NCI-H2081 (cell line): ENCODE results near the gene EGFR.

Experiments
- DNase-seq, 2 experiments: peaks; one replicate each; lab custom pipeline; 2025; lab: John Stamatoyannopoulos, UW

EGFR gene

DNA sequence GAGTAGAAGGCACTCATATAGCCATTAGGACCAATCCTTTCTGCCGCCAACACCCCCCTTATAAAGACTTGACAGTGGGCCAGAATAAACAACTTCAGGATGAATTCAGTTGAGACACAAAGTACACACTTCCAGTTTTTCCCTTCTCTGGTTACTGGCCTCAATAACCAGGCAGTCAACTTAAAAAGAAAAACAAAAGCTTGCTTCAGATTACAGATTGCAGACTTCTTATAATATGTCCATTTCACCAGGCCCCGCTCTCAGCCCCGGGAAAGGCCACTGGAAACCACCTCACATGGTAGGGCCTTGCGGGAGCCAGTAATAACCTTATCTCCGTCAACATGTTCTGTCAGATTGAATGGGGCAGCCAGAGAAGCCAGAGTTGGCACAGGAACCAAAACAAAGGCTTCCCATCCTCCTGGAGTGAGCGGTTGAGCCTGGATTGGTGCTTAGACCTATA is 108.8 kb downstream of the EGFR start:
- peak; percentile 14 to 24 for DNase-seq

DNA sequence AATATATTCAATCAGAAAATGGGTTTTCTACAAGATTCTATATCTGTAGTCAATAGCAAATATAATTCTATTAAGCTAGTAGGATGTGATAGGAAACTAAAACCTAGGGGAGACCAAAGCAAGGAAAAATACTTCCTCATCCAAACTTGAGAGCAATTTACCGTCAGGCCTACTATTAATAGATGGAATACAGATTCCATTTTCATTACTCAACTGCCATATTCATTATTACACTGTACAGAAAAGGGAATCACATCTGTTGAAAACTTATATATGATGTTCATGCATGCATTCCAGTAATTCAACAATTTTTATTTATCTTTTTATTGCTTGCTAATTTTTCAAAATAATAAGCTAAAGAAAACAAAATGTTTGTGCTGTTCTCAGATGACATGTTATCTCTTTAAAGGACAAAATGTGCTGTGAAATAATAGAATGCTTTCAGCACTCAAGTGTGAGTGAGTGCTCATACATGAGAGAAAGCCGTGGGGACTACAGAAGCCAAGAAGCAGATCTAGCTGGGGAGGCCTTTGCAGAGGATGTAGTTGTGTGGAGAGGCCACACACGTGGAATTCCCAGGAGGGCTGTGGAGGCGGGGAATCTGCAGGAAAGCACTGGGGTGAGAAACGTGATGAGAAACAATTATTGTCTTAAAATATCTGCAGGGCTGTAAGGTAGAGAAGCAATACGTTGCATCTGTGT is 110.0 kb downstream of the EGFR start:
- DNase-seq = no peak

DNA sequence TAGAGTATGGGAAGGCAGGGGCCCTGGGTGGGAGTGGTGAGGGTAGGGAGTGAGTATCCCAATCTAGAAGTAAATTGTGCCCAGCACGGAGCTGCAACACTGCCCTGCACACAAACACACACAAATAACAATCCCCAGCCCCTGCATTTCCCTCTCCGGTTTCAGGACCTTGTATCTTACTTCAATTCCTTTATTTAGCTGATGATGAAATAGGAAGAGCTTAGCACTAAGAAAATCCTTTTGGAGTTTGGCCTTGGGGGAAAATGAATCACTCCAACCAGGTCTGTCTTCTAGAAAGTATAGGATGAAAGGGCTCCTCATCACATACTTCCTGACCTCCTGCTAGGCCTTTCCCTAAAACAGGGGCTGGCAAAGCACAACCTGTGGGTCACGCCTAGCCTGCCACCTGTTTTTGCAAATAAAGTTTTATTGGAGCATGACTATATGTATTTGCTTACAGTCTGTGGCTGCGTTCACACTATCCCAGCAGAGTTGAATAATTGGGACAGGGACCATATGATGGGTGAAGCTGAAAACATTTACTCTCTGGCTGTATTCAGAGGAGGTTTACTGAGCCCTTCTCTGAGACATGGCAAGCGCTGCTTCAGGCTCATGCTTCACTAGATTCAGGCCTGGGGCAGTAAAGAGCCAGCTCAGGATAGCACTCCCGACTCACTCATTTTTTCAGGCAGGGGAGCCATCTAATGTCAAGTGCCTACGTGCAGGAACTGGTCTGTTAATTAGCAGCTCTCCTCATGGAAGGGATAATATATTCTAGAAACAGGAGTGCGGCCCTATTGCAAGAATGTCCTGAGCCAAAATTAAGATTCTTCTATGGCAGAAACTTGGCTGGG is 111.0 kb downstream of the EGFR start:
- no peak for DNase-seq

DNA sequence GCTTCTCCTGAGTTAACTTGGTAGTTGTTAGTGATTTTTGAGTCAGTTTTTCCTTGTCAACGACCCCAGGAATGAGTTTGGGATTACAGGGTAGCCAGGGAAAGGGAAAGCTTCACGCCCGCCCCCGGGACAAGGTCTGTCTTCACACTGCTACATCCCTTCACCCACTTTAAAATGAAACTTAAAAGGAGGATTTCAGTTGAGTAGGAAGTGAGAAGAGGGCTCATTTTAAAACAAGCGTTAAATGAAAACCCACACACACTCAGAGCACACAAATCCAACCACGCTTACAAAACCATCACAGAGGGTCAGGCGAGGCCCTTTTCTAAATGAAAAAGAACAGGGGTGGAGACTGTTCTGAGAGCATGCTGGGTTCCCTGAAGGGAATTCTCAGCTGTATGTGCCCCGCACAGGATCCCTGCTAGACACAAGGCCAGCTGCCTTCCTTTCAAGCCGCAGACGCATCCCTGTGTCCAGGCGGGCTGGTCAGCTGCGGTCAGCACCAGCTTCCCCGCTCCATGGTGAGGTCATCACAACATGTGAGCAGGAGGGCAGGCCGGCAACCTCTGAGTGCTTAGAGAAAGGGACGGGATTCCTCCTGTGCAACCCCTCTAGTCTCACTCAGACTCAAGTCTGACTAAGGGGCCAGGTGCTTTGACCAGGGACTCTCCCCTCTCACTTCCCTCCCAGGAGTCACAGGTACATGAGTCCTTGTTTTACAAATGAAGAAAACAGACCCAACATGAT is 111.8 kb downstream of the EGFR start:
- no peak for DNase-seq

DNA sequence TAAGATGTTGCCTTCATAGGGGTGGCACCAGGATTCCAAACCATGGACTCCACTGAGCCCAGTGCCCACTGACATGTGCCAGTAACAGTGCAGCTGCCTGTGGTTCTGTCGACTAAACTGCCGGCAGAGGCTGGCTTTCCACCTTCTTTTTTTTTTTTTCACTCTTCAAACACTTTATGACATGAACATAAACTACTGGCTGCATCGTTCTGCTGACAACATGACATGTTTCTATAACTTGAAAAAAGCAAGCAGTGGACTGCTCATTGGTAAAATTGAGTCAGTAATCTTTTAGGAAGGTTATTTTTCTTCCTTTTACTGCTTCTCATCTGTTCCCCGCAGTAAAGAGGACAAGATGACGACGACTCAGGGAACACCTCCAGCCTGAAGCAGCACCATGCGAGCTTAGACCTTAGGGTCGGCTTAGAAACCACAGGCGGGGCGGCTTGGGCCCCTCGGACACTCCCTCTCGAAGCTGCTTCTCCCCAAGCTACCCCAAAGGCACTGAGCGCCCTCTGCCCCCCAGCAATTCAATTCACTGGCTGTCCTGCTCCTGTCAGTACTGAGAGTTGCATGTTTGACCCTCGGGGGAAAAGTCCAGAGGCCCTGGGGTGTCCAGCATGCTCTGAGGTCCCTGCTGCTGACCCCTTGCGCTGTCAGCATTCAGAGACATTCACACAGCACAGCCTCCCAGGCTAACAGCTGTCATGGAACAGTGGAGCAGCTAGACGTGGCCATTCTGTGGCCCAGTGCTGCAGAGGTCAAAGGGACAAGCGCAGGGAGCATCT is 112.5 kb downstream of the EGFR start:
- no peak for DNase-seq

DNA sequence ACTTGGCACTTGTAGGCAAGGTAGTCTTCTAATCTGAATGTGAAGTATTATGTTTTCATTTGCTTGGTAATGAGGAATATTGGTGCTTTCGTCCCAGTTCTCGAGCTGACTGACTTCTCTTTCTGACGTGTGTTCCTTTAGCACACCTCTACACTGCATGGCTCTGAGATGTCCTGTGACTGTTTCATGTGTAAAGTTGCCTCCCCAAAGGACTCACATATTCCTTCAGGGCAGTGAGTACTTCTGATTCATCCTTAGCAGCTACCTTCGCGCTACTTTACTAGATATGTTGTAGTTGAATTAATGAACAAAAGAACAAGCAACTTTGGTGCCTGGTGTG is 113.7 kb downstream of the EGFR start:
- no peak for DNase-seq

DNA sequence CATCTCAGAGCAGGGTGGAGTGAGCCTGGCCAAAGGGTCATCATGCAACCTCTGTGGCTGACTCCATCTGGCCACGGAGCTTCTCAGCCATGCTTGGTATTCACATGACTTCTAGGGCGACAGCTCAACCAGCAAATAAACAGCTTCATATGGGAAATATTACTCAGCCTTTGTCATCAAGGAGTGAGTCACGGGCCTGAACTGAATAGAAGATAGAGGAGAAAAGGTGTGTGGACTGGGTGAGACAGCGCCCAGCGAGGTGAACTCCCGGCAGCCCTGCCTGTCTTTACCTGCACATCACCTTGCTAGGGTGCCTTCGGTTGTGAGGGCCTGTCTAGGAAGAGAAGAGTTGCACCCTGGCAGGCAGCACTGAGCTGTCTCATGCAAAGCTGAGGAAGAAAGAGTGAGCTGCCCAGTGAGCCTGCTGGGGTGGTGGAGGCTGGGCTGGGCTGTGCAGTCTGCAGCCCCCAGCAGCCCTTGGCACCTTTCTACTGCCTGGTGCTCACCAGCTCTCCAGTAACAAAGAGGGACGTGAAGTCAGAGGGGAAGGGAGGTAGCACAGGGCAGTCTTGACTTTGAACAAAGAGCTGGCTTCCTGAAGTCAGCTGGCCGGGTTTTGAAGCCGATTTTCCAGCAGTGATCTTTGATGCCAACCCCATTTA is 114.2 kb downstream of the EGFR start:
- DNase-seq = no peak

DNA sequence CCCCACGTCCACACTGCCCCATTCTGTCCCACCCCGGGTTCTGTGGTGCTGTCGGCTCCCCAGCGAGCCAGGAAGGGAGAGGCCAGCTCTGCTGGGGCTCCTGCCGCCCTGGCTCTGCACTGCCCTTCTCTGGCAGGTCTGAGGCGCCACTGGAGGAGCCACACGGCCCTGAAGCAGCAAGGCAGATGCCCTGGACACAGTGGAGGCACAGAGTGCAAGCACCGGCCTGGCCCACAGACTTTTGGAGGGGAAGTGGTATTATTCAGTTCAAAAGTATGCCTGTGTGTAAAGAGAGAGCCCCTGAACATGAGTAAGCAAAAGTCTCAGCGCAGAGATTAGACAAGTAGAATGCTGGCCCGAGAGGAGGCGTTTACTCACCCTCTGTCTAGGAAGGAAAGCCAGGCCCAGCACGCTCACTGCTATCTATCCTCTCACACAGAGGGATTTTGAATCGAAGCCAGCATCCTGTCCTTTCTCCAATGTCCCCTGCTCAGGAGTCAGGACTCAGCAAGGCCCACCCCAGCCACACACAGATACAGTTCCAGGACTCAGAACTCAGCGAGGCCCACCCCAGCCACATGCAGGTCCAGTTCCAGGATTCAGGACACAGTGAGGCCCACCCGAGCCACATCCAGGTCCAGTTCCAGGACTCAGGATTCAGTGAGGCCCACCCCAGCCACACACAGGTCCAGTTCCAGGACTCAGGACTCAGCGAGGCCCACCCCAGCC is 115.0 kb downstream of the EGFR start:
- DNase-seq = no peak

DNA sequence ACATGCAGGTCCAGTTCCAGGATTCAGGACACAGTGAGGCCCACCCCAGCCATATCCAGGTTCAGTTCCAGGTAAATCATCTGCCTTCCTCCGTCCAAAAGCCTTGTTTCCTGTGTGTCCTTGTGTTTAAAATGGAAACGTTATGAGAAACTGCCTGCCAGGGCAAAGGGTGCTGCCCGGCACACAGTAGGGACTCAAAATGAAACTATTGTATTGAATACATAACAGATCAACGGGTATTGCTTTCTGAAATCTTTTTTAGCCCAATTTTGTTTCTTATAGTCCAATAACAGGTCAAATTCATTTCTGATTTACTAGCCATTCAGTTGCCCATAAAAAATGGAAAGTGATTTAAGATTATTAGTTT is 115.5 kb downstream of the EGFR start:
- DNase-seq = no peak

DNA sequence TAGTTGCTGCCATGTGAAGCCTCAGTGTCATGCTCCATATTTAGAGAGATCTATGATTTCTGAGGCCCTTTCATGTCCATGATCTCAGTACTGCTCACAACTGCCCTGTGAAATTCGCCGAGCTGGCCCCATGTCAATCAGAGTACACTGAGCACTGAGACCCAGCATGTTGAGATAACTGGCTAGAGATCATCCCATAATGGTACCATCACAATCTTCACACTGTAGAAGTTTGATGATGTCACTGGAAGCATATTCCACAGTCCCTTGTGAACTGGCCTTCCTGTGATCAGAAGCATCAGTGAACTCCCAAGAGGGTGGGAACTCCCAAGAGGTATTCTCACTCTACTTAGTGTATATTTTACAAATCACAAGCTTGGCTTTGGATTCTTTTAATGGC is 116.0 kb downstream of the EGFR start:
- no peak for DNase-seq

DNA sequence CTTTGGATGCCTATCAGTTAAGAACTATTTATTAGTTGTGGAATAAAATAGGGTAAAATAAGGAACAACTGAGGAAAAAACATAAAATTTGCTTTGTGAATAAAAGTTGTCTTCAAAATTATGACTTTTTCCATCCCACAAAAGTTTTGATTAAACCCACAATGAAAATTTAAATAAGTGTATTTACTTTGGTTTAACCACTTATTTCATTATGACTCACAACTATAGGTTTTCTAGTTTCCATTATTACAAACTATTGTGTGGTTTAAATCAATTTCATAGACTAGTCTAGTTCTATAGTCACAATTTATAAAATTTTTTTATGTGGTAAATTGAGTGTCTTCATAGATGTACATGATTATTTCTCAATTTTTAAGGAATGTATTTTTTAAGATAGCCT is 116.6 kb downstream of the EGFR start:
- DNase-seq = no peak

DNA sequence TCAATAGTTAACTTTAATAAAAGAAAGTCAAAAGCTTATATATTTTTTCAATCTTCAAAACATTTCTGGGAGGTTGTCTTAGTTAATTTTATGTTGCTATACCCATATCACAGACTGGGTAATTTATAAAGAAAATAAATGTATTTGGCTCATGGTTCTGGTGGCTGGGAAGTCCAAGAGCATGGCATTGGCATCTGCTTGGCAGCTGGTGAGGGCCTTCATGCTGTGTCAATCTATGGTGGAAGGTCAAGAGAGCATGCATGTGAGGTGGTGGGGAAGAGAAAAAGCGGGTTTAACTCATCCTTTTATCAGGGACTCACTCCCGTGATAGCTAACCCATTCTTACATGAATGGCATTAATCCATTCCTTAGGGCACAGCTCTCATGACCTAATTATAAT is 119.8 kb downstream of the EGFR start:
- DNase-seq = no peak

DNA sequence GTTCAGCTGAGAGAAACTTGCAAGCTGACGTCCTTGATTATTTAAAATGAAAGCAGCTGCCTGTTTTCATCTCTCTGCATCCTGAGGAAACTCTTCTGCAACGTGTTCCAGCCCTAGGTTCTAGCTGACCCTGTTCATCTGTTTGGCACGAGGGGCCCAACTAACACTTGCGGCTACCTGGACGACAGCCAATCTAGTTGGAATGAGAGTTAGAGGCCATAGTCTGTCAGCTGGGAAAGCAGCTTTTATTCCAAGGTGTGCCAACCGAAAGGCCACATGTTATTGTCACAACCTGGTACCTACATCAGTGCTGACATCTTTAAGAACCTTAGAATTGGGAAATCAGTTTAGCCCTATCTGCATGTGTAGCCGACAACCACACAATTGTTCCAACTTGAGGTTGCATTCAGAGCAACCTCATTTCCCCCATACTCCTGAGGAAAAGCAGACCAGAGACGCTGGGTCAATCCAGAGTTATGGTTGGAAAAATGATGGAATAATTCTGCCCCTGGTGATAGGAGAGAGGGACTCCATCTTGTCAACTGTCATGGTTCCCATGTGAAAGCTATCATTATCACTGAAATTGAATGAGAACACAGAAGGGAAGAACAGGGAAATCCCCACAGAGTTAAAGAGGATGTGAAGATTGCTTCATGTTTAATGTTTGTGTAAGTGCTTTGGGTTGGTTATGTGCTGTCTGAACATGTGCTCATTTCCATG is 121.6 kb downstream of the EGFR start:
- no peak for DNase-seq

DNA sequence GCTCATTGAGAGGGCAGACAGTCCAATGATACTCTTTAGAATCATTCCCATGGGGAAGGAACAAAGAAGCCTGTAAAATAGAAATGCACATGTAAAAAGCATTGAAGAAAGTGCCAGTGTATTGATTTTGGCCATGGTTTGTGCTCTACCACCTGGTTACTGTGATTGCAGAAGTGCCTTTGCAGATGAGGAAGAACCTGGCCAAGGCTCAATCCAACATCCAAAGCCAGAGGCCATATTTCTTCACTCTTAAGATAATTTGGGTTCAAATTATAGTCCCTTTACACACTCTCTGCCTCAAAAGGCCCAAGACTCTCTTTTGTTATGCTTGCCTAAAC is 122.1 kb downstream of the EGFR start:
- no peak for DNase-seq

DNA sequence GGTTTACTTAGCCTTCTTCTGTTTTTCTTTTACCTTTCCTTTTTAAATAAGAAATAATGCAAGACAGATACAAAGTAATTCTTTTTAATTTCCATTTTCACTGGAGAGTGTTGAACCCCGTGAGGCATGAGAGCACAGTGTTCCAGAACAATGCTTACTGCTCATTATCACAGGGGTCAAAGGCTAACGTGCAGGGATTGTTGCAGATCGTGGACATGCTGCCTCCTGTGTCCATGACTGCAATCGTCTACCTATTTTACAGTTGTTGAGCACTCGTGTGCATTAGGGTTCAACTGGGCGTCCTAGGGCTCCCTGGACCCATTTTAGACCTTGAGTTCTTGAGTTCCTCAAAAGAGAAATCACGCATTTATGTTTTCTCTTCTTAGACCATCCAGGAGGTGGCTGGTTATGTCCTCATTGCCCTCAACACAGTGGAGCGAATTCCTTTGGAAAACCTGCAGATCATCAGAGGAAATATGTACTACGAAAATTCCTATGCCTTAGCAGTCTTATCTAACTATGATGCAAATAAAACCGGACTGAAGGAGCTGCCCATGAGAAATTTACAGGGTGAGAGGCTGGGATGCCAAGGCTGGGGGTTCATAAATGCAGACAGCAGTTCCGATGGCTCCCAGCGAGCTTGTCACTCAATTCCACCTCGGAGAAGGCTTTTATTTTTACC is 124.2 kb downstream of the EGFR start:
- DNase-seq = no peak

DNA sequence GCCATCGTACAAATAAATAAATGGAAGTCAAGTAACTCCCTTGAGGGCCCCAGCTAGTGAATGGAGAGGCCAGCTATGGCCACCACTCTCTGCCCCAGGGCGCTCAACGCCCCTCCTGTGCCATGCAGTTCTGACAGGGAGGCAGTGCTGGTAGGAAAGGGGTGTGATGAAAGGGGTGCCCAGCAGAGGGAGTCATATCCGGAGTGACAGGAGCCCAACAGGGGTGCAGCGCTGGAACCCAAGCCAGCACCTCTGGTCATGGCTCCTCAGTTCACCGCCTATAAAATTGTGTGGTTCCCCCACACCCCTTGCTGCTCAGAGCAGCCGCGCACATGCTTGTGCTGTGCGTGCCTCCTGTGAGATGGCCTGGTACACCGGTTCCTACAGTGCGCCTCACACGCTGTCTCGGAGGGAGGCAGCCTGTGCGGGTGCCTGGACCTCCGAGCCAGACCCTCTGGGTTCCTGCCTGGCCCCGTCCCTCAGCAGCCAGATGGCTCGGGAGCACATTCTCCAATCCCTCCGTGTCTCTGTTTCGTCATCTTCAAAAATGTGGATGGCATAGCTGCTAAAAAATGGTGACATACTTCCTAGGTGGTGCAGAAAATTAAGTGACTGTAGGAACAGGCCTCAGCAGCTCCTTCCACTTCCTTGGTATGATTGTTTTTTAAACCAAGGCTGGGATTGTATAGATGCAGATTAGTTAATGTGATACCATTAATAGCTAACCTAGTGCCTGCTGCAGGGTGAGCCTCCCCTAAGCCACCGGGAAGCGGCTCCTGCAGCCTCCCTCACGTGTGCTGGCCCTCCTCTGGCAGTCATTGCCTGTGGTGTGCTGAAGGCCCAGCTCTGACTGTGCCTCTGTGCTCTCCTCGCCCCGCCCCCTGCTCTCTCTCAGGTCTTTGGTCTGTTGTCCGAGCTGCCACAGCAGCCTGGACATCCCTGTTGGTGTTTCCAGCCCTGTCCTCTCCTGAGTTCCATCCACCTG is 125.8 kb downstream of the EGFR start:
- DNase-seq = no peak

DNA sequence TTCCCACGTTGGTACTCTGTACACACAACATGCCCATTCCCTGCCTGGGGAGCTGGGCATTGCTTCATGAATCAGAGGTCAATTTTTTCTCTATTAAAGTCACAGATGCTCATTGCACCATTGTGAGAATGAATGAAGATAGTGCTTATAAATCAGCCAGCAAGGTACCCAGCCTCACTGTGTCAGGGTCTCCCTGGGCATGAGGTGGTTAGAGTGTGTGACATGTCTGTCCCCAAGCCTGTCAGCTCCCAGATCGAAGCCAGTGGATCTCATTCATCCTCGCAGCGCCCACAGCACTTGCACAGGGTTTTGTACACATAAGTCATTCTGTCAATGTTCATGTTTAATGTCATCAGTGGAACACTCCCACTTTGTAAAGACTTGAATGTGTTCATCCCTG is 126.8 kb downstream of the EGFR start:
- DNase-seq = no peak

DNA sequence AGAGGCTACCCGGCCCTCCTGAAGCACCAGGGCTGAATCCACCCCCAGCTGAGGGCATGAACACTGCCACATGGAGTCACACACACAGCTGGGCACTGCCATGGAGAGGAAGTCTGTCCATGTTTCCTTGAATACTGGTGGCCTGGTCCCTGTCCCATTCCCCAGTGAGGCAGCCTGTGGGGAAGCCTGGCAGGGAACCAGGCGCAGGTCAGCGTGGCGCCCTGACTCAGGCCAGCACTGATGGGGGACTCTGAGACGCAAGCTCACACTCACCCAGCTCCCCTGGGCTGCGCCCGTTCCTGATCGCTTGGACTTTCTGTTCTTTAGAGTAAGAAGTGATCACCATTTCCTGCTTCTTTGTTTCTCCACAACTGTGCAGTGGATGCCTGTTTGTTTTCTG is 128.3 kb downstream of the EGFR start:
- no peak for DNase-seq

DNA sequence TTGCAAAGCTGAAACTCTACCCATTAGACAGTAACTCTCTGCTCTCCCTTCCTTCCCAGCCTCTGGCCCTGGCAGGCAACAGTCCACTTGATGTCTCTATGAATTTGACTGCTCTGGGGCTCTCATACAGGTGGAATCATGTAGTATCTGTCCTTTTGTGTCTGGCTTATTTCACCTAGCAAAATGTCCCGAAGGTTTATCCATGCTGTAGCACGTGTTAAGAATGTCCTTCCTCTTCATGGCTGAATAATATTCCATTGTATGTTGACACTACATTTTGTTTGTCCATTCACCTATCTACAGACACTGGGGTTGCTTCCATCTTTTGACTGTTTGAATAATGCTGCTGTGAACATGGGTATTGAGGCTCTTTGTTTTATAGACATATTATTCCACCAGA is 128.9 kb downstream of the EGFR start:
- no peak for DNase-seq
